Neural cell (in vitro differentiated cells): ENCODE data around the gene CYP3A7. TPM values are rescaled to one million over a fixed set of nuclear protein-coding genes. Genes with fewer than 3 reads are reported as not detected.

Experiments used
- polyA plus RNA-seq: library from polyadenylated mRNA; depleted of rRNA; stranded (reverse); fragments of >200 nt; gene quantifications from 2 replicates; pipeline ENCODE4 v1.2.3, GENCODE V29; 2014
- small RNA-seq, 3 experiments: library from RNA; depleted of rRNA; stranded (forward); fragments of <200 nt; gene quantifications; one replicate each; pipeline ENCODE3, GENCODE V24; 2012

The CYP3A7 gene
- polyA plus RNA-seq, 1 donor from 2014 or later: not detected

Small RNA genes lying within 50 kb of the gene (small RNA-seq; reads per million reads assigned to genes)
- 0 reads per million in 3 experiments for gene CYP3A51P
- gene CYP3A7-CYP3A51P: 0 reads per million in 3 experiments

Other genes starting within 250 kb of the CYP3A7 start
- gene ZNF394, start 234.9 kb downstream of the CYP3A7 start, polyA plus RNA-seq: 9.5 and 11.2 TPM in 2 replicates
- 18.6 and 21.8 TPM in 2 replicates for gene ZKSCAN5, start 230.5 kb downstream of the CYP3A7 start, polyA plus RNA-seq
- gene FAM200A, start 183.1 kb downstream of the CYP3A7 start, polyA plus RNA-seq: 21.7 and 24.0 TPM in 2 replicates
- 89.0 and 92.8 TPM in 2 replicates for gene ZNF655, start 176.6 kb downstream of the CYP3A7 start, polyA plus RNA-seq
- 2.9 and 3.6 TPM in 2 replicates for gene TMEM225B, start 136.9 kb downstream of the CYP3A7 start, polyA plus RNA-seq
- gene ZSCAN25, start 118.2 kb downstream of the CYP3A7 start, polyA plus RNA-seq: 12.1 and 12.2 TPM in 2 replicates
- not detected in 2 replicates for gene CYP3A5, start 55.2 kb downstream of the CYP3A7 start, polyA plus RNA-seq
- gene CYP3A4, start 49.0 kb upstream of the CYP3A7 start, polyA plus RNA-seq: not detected in 2 replicates
- gene CYP3A43, start 92.8 kb upstream of the CYP3A7 start, polyA plus RNA-seq: 0.48 TPM in 1 of 2 replicates, not detected in the other
- not detected in 2 replicates for gene OR2AE1, start 141.8 kb upstream of the CYP3A7 start, polyA plus RNA-seq
- gene TRIM4, start 184.3 kb upstream of the CYP3A7 start, polyA plus RNA-seq: not detected in 2 replicates
- not detected in 2 replicates for gene GJC3, start 194.4 kb upstream of the CYP3A7 start, polyA plus RNA-seq
- gene AZGP1, start 240.8 kb upstream of the CYP3A7 start, polyA plus RNA-seq: not detected in 2 replicates